ENCODE results near the gene UGDH.
"Not testable (repeated sequence)": the region's sequence is repeated elsewhere in the genome, so short reads cannot be mapped to it uniquely, and the experiment has no call there.

UGDH gene

DNA sequence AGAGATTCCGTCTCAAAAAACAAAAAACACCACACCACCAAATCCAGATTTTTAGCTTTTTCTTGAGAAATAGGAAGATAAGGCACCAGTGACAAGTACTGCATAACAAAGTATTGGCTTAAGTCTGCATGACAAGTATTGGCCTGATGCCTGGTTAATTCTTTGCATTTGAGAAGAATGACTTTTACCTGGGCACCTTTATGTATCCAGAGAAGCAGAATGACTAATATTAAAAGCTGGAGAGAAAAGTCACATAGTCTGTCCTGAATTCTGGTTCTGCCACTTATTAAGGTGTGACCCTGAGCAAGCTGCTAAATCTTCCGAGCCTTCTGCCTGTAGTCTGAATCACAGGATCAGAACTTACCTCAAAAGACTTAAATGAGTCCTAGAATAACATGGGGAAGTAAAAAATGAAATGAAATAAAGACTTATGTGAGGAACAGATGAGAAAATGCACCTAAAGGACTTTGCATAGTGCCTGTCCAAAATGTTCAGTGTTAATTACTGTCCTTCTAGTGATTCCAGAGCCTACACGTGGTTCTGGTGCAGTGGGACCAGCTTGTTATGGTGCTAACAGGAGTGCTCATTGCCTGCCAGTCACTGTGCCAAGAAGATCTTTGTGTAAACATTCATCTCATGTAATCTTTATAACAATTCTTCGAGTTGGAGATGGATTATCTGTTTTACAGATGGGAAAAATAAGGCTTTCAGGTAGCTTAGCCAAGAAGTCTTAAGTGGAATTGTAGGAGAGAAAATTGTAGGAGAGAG, 31.6 kb downstream of the UGDH start:
- no peak for DNase-seq (ENCODE audit: low read depth, low spot score)

DNA sequence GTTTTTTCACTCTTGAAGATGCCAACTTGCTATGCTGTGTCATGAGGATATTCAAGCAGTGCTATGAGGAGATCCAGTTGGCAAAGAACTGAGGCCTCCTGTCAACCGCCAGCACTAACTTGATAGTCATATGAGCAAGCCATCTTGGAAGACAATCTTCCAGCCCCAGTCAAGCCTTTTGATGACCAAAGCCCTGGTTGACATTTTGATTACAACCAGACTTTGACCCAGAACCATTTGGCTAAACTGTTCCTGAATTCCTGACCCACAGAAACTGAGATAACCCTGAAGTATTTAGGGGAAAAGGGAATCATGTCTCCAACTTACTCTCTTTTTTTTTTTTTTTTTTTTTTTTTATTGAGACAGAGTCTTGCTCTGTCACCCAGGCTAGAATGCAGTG, 32.9 kb downstream of the UGDH start:
- no peak for DNase-seq (ENCODE audit: low read depth, low spot score)

DNA sequence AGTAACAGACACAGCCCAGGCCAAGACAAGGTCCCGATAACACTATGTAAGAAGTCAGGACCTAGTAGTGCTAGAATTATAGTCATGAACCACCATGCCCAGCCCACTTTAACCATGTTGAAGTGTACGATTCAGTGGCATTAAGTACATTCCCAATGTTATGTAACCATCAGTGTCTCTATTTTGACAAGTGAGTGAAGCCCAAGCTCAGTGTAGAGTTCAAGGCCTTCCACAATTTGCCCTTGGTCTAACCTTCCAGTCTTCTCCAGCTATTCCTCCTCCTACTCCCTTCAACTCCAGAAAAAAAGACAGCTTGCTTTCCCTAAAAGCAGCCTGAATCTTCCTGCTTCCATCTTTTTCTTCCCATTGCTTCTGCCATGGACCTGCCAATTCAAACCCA, 36.9 kb downstream of the UGDH start:
- DNase-seq (ENCODE audit: low read depth, low spot score) = no peak

DNA sequence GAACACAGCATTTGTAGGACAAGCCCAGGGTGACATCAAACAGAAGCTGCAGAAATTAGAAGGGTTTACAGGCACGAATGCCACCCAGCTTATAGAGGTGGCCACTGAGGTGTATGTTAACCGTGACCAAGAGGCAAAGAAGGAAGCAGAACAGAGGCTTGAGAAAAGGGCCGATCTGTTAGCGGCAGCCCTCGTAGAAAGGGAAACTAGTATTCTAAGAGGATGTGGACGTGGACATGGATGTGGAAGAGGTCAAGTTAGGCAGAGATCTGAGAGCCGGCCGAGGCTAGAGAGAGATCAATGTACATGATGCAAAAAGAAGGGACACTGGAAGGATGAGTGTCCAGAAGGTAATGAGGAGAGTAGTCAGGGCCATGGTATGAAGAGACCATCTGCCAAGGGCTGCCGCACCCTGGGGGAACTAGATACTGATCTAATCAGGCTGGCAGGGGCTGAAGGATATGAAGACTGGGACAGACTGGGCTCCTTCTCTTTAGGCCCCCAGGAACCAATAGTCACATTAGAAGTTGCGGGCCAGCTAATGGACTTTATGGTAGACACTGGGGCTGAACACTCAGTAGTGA, 40.9 kb downstream of the UGDH start:
- no peak for DNase-seq (ENCODE audit: low read depth, low spot score)

DNA sequence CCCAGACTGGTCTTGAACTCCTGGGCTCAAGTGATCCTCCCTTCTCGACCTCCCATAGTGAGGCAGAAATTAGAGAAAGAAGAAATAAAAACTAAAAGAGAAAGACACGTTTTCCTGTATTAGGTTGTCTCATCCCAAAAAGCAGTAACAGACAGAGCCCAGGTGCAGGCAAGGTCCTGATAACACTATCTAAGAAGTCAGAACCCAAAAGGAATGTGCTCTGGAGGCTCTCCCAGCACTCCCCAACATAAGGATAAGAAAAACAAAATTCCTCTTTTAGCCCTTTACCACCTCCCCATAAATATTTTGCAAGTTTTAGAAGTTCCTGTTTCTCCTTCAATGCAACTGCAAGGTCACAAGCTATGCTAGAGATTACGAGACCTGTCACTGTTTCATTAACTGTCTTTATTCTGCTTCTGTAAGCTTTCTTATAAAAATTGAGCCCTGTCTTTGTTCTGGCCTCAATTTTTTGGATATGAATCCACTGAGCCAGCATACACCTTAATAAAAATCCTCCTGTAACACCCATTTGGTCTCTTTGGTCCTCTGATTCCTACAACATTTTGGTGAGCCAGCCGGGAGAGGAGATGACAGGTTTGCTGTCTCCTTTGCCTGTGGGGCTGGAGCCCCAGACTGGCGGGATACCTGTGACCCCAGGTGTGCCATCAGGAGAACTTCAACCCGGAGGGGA, 42.5 kb downstream of the UGDH start:
- DNase-seq (ENCODE audit: low read depth, low spot score) = no peak

DNA sequence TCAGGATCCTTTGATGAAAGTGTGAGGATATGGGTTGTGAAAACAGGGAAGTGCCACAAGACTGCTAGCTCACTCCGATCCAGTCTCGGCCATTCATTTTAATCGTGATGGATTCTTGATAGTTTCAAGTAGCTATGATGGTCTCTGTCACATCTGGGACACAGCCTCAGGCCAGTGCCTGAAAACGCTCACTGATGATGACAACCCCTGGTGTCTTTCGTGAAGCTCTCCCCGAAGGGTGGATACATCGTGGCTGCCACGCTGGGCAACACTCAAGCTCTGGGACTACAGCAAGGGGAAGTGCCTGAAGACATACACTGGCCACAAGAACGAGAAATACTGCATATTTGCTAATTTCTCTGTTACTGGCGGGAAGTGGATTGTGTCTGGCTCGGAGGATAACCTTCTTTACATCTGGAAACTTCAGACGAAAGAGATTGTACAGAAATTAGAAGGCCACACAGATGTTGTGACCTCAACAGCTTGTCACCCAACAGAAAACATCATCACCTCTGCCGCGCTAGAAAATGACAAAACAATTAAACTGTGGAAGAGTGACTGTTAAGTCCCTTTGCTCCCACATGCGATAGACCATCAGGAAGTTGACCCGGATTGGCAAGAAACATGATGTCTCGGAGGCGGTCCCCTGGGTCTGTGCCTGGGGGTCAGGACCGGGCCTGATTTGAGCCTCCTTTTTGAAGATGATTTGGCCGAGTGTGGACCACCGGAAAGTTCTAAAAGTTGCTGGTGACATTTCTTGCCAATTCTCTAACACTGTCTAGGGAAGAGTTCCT, 46.1 kb downstream of the UGDH start:
- no peak for DNase-seq (ENCODE audit: low read depth, low spot score)

DNA sequence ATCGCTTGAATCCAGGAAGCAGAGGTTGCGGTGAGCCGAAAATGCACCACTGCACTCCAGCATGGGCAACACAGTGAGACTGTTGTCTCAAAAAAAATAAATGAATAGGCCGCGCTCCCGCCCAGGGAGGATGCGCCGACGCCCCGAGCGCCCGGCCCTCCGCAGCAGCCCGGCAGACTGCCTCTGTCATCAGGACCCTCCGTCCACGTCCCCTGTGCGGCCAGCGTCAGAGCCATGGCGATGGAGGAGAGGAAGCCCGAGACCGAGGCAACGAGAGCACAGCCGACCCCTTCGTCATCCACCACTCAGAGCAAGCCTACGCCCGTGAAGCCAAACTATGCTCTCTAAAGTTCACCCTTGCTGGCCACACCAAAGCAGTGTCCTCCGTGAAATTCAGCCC, 47.0 kb downstream of the UGDH start:
- DNase-seq (ENCODE audit: low read depth, low spot score) = no peak

DNA sequence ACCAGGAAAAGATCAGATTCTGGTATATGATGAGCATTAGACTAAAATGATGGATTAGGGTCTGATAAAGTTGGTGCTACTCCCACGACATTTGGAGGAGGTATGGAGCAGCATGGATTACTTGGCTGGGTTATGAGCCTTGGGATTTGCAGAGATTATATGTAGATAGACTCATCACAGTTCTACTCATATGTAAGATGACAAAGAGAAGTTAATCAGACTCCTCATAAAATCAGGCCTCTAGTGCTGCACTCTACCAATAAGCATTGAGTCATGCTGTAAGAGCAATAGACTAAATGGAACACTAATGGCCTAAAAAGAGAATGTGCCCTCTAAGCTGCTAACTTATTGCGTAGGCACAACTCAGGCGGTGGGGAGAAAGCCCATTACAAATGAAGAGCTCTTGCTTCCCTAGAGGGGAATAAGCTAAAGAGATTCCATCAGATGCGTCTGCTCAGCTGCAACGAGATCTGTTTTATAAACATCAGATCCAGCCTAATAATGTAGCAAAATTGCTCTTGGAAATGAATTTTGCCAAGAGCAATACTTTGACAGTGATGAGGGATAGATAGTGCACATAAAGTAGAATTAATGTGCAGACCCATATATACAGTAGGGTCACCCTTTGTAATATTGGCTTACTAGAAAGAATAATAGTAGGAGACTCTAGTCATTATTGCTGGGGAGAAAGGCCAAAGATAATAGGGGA, 50.9 kb downstream of the UGDH start:
- no peak for DNase-seq (ENCODE audit: low read depth, low spot score)

DNA sequence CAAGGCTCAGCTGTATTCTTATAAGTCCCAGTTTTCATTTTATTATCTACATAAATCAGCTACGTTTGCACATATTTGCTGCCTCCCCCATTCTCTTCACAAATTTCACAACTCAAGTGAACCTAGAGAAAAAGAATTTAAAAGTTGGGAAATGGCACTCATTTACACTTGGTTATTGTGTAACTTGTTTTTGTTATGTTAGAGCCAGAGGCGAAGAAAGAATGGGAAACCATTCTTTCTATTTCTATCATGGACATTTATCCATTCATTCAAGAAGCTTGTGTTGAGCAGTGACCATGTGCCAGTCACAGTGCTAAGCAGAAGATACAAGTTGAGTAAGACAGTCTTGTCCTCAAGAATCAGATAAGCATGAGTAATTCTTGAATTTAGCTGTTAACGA, 54.8 kb downstream of the UGDH start:
- no peak for DNase-seq (ENCODE audit: low read depth, low spot score)

DNA sequence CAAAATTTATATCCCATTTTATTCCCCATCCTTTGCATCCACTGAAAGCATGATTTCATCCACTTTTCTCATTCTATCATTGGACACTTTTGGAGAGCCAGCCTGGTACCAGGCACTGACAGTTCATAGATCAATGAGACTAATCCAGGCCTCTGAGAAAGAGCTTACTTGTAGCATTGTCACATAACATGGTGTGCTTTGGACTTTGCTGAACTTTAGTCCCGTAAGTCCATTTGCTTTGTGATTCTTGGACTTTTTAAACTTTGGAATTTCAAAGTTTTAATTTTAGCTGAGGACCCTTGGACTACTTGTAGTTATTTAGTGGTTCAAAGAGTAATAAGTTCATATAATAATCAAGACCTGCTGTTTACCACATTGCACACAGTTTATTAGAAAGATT, 56.8 kb downstream of the UGDH start:
- DNase-seq (ENCODE audit: low read depth, low spot score) = no peak

DNA sequence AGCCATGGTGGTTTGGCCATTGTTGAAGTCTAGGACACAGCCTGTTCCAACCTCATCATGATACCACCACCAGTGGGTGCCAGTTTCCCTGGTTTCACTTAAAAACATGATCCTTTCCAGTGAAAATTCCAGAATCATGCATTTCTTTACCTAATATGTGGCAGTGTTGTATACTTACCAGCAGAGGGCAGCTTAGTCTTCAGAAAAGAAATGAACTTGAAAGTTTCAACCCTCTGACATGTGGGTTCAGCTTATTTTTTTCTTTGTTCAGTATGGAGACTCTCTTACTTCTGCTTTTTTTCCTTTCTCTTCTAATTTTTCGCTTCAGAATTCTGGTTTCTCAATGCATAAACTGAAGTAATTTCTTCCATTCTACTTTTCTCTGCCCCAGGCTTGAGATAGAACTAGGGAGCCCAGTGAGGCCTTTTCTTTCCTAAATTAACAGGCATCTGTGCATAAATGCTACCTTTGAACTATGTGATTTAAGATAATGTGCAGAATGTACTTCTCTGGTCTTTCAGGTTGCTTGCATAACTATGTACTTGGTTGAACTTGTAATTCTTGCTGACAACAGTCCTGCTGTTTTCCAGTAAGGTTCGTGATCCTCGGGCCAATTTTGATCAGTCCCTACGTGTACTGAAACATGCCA, 57.7 kb downstream of the UGDH start:
- DNase-seq (ENCODE audit: low read depth, low spot score) = peak; percentile 59

DNA sequence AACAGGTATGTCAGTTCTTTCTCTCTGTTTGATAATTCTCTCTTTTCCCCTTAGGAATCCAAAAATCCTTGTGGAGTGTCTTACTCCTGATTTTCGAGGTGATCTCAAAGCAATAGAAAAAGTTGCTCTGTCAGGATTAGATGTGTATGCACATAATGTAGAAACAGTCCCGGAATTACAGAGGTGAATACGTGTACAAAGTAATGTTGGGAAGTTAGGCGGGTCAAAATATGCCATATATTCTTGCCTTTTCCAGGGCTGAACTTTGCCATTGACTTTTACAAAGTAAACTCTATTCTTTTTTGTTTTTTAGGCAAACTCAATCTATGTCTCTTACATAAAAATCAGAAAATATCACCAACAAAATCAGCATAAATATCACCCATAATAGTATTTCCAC, 59.8 kb downstream of the UGDH start:
- DNase-seq (ENCODE audit: low read depth, low spot score) = no peak

DNA sequence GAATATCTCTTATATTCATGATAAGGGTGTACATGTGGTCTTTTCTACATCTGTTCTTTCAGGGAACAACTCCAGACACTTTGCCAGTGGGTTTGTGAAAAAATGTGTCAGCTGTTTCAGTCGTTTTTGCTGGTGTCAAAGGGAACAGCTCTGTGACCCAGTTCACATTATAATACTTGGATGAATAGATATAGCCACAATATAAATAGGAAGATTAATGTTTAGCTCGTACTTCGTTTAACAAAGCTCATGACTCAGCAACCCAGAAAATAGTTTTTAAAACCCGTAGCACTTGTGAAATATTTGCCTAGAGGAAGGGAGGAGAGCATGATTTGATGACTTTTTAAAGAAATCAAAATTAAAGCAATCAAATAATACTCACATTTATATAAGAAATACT, 60.5 kb downstream of the UGDH start:
- no peak for DNase-seq (ENCODE audit: low read depth, low spot score)

DNA sequence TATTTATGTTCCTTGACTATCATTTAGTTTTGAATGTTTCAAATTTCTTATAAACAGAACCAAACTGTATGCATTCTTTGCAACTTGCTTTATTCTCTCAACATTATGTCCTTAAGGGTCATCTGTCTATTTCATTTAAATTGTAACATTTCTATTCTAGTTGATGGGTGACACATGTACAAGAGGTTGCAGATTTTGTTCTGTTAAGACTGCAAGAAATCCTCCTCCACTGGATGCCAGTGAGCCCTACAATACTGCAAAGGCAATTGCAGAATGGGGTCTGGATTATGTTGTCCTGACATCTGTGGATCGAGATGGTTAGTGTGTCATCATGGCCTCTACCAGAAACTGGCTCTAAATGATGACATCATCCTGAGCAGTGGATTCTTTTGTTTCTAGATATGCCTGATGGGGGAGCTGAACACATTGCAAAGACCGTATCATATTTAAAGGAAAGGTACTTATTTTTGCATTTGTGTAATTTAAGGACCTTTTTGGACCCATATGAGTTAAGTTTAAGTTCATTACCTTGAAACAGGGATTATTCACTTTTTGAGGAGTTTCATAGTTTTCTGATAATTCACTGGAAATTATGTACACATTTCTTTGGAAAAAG, 62.2 kb downstream of the UGDH start:
- no peak for DNase-seq (ENCODE audit: low read depth, low spot score)

DNA sequence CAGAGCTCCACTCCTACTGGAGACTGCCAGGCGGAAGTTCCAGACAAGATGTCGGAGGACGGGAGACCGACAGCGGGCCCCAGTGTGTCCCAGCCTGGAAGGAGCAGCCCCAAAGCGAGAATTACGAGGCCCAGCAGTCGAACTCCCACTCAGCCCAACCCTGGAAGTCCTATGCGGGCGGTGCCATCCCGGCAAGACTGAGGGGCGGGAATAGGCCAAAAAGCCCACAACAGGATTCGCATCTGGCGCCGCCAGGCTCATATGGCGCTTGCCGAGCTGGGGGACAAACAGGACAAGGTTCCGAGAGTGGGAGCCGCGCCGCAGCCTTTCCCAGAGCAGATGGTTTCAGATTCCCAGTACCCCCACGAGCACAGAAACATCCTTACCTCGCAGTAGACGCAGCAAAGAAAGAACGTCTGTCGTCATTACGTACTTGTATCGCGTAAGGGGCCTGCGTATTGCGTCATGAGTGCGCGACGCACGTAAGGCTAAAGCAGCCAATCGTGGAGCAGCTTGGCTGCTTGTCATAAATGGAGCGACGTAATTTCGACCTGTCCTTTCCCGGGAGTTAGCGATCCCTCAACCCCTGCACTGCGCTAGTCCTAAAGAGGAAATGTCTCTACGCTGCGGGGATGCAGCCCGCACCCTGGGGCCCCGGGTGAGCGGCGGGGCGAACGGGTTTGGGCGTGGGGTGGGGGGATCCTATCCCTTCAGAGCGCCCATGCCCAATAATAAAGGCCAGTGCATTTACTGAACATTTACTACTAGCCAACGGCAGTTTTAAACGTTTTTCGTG, 68.5 kb downstream of the UGDH start, which contains the start of the genes LIAS and RPL9:
LIAS (plus strand) TSS at position 552 of the 796 bp plus-strand sequence; CDS start at position 614, 62 bp downstream.
RPL9 (minus strand) TSS at position 418 of the 796 bp plus-strand sequence. CDS start 483 bp downstream, outside the sequence.
- peak; percentile 97 for DNase-seq (ENCODE audit: low read depth, low spot score)

DNA sequence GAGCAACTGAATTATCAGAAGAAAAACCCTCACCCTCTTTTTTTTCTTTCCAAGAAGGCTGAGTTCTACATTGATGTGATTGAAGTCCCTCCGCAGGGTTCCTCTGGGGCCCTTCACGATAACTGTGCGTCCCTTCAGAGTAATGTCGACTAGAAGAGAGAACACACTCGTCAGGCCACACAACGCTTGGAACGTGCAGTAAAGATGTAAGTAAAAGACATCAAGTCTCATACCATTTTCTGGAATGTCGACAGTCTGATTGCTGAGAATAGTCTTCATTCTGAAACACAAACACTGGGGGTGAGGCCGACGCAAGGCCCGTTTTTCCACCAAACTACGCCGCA, 69.1 kb downstream of the UGDH start:
- DNase-seq (ENCODE audit: low read depth, low spot score) = not testable (repeated sequence)

DNA sequence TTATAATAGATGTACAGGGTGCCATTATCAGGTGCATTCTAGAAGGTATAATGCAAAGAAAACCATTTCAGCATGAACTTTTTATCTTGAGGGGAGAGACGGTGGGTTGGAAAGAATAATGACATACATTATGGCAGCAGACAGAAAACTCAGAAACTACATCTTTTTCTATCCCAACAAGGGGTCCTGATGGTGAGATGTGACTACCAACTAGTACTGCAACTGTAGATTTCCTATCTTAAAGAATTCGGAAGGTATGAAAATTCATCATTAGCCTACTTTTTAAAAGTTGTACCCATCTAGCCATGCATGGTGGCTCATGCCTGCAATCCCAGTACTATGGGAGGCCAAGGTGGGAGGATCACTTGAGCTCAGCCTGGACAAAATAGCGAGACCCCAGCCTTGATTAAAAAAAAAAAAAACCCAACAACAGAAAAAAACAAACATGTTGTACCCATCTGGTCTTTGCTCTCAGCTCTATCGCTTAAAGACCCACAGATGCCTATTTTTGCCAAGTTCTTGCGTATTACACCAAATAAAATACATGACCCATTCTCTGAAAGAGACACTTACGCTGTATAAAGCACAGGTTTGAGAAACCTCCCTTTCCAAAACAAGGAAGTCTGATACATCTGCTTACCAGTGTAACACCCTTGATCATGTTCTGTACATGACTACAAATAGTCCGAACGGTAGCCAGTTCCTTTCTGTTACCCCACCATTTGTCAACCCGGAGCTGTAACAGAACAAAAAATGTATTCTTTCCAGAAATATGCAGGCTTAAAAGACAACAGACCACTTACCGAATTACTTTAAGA, 70.1 kb downstream of the UGDH start:
- DNase-seq (ENCODE audit: low read depth, low spot score) = no peak

DNA sequence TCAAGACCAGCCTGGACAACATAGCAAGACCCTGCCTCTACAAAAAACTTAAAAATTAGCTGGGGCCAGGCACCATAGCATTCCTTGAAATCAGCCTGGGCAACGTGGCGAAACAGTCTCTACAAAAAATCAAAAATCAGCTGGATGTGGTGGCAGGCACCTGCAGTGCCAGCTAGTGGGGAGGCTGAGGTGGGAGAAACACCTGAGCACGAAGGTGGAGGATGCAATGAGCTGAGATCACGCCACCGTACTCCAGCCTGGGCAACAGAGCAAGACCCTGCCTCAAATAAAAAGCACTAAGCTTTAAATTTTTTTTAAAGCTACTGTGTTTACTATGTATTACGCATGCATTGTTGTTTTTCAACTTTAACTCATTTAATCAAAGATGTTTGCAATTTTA, 71.8 kb downstream of the UGDH start:
- no peak for DNase-seq (ENCODE audit: low read depth, low spot score)

DNA sequence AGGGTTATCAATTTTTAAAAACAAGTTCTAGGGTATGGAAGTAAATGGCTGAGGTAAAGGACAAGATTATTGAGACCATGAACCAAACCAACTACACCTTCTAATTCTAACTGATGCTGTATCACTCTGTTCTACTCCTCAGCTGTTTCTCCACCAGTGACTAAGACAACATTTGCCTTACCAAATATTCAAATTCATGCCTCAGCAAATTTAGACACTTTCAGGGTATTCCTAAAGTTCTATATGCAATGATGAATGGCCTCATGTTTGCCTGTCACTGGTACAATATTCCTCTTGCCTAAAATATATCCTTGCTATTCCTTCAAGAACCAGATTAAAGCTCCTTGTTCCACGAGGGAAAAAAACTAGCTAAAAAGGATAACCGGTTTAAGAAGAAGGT, 73.5 kb downstream of the UGDH start:
- DNase-seq (ENCODE audit: low read depth, low spot score) = no peak

Data from iPS DF 19.7 (cell line).